WTC11 (cell line): Measurements from ENCODE around the gene KDM4C. TPM values are rescaled to one million over a fixed set of nuclear protein-coding genes. Genes with fewer than 3 reads are reported as not detected.

Source experiments
- ATAC-seq: fragments of 200-7000 bp; cut with Tn5 transposase; 2 replicates; pipeline ENCODE4 v1.10.0; 2021; ENCODE audit warnings: mild to moderate bottlenecking, moderate library complexity
- CTCF ChIA-PET: fragments of 300-600 bp; sonication (Branson Sonifier 250); formaldehyde crosslinking; loops from one replicate; lab custom pipeline; 2021; ENCODE audit warnings: antibody characterized with exemption; lab: Charles Lee
- POLR2A ChIA-PET: fragments of 350-600 bp; sonication (Branson Sonifier 250); formaldehyde crosslinking; loops from one replicate; lab custom pipeline; 2021; ENCODE audit warnings: antibody characterized with exemption; lab: Charles Lee
- DNase-seq: peaks from one replicate; pipeline ENCODE4 v3.0.0; 2021; ENCODE audit warnings: low spot score
- H3K27ac Mint-ChIP-seq: 2 replicates; pipeline ENCODE4 v1.8.0; 2021; ENCODE audit warnings: mixed read lengths
- H3K27me3 Mint-ChIP-seq: 2 replicates; pipeline ENCODE4 v1.8.0; 2021; ENCODE audit warnings: low read depth, mild to moderate bottlenecking, moderate library complexity, mixed read lengths
- H3K36me3 Mint-ChIP-seq: 2 replicates; pipeline ENCODE4 v1.8.0; 2021; ENCODE audit warnings: mixed read lengths
- H3K4me1 Mint-ChIP-seq: 2 replicates; pipeline ENCODE4 v1.8.0; 2022; ENCODE audit warnings: mixed read lengths
- H3K4me3 Mint-ChIP-seq: 2 replicates; pipeline ENCODE4 v1.8.0; 2021; ENCODE audit warnings: mild to moderate bottlenecking, moderate library complexity, mixed read lengths
- H3K9me3 Mint-ChIP-seq: 2 replicates; pipeline ENCODE4 v1.8.0; 2021; ENCODE audit warnings: mixed read lengths
- CBFB ChIP-seq: sonication (generic); formaldehyde crosslinking; IDR thresholded peaks from 2 replicates; pipeline ENCODE4 v1.8.1; 2022; ENCODE audit warnings: mild to moderate bottlenecking, low read depth, missing genetic modification reagents
- FOXP1 ChIP-seq: sonication (generic); formaldehyde crosslinking; IDR thresholded peaks from 2 replicates; pipeline ENCODE4 v1.8.0; 2022; ENCODE audit warnings: missing genetic modification reagents, mild to moderate bottlenecking, moderate library complexity, borderline replicate concordance
- JAZF1 ChIP-seq: fragments of 250-450 bp; sonication (Bioruptor Pico); IDR thresholded peaks from 2 replicates; pipeline ENCODE4 v1.9.0; 2021; ENCODE audit warnings: moderate library complexity, mild to moderate bottlenecking, inconsistent platforms
- OVOL2 ChIP-seq: fragments of 250-450 bp; sonication (Bioruptor Pico); IDR thresholded peaks from 2 replicates; pipeline ENCODE4 v1.9.0; 2021; ENCODE audit warnings: mild to moderate bottlenecking, borderline replicate concordance
- SMAD4 ChIP-seq: sonication (generic); formaldehyde crosslinking; IDR thresholded peaks from 2 replicates; pipeline ENCODE4 v1.8.0; 2022; ENCODE audit warnings: mild to moderate bottlenecking, missing genetic modification reagents
- ZNF219 ChIP-seq: sonication (generic); formaldehyde crosslinking; IDR thresholded peaks from 2 replicates; pipeline ENCODE4 v1.8.0; 2023; ENCODE audit warnings: missing genetic modification reagents, mild to moderate bottlenecking, borderline replicate concordance
- ZNF317 ChIP-seq: sonication (generic); formaldehyde crosslinking; IDR thresholded peaks from 2 replicates; pipeline ENCODE4 v1.8.1; 2023; ENCODE audit warnings: low read depth, mild to moderate bottlenecking, moderate library complexity, missing genetic modification reagents, borderline replicate concordance
- total RNA-seq: library from RNA; stranded (reverse); gene quantifications from 3 replicates; pipeline ENCODE4 v1.2.3, GENCODE V29; 2021
- TF ChIP-seq, protein P1 (sequence below): sonication (generic); formaldehyde crosslinking; IDR thresholded peaks from 2 replicates; pipeline ENCODE4 v1.8.0; 2023; ENCODE audit warnings: missing genetic modification reagents
- TF ChIP-seq, protein P2 (sequence below): sonication (generic); formaldehyde crosslinking; IDR thresholded peaks from 2 replicates; pipeline ENCODE4 v1.8.0; 2023; ENCODE audit warnings: missing genetic modification reagents, mild to moderate bottlenecking, borderline replicate concordance
- TF ChIP-seq, protein P3 (sequence below): sonication (generic); formaldehyde crosslinking; IDR thresholded peaks from 2 replicates; pipeline ENCODE4 v1.8.1; 2023; ENCODE audit warnings: mild to moderate bottlenecking, missing genetic modification reagents
- TF ChIP-seq, protein P4 (sequence below): sonication (generic); formaldehyde crosslinking; IDR thresholded peaks from 2 replicates; pipeline ENCODE4 v1.8.1; 2023; ENCODE audit warnings: mild to moderate bottlenecking, missing genetic modification reagents, borderline replicate concordance
- TF ChIP-seq, protein P5 (sequence below): sonication (generic); formaldehyde crosslinking; IDR thresholded peaks from 2 replicates; pipeline ENCODE4 v1.8.1; 2022; ENCODE audit warnings: missing genetic modification reagents, borderline replicate concordance
- TF ChIP-seq, protein P6 (sequence below): sonication (generic); formaldehyde crosslinking; IDR thresholded peaks from 2 replicates; pipeline ENCODE4 v1.8.0; 2022; ENCODE audit warnings: mild to moderate bottlenecking, missing genetic modification reagents

The KDM4C gene
- total RNA-seq, 1 experiment from 2014 or later = 29.2 TPM

DNA sequence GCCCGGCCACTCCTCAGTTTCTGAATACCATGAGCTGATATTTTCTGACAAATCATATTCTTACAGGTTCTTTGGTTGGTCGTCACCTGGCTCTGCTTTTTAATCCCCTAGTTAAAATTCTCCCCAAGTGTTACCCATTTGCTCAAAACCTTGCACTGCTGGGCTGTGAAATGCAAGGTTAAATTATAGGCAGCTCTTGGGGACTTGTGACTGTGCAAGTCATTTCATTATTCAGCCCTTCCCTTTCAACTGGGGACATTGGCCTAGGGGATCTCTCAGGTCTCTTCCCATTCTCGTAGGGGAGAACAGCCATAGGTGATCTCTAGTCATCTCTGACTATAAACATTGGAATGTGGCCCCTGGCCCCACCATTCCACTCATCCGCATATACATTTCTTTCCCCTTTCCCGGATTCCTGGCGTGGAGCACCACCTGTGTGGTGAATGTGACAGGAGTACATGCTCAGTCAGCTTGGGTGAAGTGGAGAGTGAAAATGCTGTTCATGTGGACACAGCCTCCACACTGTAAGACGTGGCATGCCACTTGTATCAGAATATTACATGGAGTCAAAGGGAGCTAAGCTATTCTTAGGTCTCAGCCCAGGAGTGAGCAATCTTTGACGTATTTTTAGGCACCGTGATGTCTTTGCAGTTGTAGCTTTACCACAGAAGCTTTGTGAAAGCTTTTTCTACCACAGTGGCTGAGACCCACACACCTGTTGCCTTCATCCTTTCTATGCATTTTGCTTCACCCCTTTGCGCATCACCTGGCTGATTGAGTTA lies 386.7 kb downstream of the KDM4C start:
- Mint-ChIP-seq H3K36me3 (peaks cover 3% of the 10 kb centered on the region; the same call in 1 of the 2 replicates), H3K9me3 (no peaks in the 10 kb centered on the region), H3K27me3 (no peaks in the 10 kb centered on the region), H3K4me3 (no peak overlapping the region), H3K27ac (peak overlapping the region; percentile 92), H3K4me1 (peaks cover 12% of the 10 kb centered on the region)
- CTCF ChIA-PET = interaction anchor here (0.8 to 1.9 kb wide), 4 partner anchors 9 to 115 kb away, joined by 3 to 8 read pairs (median 4); no protein-coding TSS in a partner anchor
- TF ChIP-seq, protein P1, sequence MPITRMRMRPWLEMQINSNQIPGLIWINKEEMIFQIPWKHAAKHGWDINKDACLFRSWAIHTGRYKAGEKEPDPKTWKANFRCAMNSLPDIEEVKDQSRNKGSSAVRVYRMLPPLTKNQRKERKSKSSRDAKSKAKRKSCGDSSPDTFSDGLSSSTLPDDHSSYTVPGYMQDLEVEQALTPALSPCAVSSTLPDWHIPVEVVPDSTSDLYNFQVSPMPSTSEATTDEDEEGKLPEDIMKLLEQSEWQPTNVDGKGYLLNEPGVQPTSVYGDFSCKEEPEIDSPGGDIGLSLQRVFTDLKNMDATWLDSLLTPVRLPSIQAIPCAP (CRISPR knock-in tag) = no peak
- TF ChIP-seq SMAD4 (CRISPR knock-in tag) (no peak), FOXP1 (no peak), JAZF1 (CRISPR knock-in tag) (no peak), ZNF317 (CRISPR knock-in tag) (no peak), ZNF219 (no peak), OVOL2 (CRISPR knock-in tag) (no peak), CBFB (no peak)
- TF ChIP-seq, protein P2, sequence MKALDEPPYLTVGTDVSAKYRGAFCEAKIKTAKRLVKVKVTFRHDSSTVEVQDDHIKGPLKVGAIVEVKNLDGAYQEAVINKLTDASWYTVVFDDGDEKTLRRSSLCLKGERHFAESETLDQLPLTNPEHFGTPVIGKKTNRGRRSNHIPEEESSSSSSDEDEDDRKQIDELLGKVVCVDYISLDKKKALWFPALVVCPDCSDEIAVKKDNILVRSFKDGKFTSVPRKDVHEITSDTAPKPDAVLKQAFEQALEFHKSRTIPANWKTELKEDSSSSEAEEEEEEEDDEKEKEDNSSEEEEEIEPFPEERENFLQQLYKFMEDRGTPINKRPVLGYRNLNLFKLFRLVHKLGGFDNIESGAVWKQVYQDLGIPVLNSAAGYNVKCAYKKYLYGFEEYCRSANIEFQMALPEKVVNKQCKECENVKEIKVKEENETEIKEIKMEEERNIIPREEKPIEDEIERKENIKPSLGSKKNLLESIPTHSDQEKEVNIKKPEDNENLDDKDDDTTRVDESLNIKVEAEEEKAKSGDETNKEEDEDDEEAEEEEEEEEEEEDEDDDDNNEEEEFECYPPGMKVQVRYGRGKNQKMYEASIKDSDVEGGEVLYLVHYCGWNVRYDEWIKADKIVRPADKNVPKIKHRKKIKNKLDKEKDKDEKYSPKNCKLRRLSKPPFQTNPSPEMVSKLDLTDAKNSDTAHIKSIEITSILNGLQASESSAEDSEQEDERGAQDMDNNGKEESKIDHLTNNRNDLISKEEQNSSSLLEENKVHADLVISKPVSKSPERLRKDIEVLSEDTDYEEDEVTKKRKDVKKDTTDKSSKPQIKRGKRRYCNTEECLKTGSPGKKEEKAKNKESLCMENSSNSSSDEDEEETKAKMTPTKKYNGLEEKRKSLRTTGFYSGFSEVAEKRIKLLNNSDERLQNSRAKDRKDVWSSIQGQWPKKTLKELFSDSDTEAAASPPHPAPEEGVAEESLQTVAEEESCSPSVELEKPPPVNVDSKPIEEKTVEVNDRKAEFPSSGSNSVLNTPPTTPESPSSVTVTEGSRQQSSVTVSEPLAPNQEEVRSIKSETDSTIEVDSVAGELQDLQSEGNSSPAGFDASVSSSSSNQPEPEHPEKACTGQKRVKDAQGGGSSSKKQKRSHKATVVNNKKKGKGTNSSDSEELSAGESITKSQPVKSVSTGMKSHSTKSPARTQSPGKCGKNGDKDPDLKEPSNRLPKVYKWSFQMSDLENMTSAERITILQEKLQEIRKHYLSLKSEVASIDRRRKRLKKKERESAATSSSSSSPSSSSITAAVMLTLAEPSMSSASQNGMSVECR (CRISPR knock-in tag) = no peak
- TF ChIP-seq, protein P3, sequence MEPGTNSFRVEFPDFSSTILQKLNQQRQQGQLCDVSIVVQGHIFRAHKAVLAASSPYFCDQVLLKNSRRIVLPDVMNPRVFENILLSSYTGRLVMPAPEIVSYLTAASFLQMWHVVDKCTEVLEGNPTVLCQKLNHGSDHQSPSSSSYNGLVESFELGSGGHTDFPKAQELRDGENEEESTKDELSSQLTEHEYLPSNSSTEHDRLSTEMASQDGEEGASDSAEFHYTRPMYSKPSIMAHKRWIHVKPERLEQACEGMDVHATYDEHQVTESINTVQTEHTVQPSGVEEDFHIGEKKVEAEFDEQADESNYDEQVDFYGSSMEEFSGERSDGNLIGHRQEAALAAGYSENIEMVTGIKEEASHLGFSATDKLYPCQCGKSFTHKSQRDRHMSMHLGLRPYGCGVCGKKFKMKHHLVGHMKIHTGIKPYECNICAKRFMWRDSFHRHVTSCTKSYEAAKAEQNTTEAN (CRISPR knock-in tag) = no peak
- TF ChIP-seq, protein P4, sequence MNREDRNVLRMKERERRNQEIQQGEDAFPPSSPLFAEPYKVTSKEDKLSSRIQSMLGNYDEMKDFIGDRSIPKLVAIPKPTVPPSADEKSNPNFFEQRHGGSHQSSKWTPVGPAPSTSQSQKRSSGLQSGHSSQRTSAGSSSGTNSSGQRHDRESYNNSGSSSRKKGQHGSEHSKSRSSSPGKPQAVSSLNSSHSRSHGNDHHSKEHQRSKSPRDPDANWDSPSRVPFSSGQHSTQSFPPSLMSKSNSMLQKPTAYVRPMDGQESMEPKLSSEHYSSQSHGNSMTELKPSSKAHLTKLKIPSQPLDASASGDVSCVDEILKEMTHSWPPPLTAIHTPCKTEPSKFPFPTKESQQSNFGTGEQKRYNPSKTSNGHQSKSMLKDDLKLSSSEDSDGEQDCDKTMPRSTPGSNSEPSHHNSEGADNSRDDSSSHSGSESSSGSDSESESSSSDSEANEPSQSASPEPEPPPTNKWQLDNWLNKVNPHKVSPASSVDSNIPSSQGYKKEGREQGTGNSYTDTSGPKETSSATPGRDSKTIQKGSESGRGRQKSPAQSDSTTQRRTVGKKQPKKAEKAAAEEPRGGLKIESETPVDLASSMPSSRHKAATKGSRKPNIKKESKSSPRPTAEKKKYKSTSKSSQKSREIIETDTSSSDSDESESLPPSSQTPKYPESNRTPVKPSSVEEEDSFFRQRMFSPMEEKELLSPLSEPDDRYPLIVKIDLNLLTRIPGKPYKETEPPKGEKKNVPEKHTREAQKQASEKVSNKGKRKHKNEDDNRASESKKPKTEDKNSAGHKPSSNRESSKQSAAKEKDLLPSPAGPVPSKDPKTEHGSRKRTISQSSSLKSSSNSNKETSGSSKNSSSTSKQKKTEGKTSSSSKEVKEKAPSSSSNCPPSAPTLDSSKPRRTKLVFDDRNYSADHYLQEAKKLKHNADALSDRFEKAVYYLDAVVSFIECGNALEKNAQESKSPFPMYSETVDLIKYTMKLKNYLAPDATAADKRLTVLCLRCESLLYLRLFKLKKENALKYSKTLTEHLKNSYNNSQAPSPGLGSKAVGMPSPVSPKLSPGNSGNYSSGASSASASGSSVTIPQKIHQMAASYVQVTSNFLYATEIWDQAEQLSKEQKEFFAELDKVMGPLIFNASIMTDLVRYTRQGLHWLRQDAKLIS (CRISPR knock-in tag) = no peak
- TF ChIP-seq, protein P5, sequence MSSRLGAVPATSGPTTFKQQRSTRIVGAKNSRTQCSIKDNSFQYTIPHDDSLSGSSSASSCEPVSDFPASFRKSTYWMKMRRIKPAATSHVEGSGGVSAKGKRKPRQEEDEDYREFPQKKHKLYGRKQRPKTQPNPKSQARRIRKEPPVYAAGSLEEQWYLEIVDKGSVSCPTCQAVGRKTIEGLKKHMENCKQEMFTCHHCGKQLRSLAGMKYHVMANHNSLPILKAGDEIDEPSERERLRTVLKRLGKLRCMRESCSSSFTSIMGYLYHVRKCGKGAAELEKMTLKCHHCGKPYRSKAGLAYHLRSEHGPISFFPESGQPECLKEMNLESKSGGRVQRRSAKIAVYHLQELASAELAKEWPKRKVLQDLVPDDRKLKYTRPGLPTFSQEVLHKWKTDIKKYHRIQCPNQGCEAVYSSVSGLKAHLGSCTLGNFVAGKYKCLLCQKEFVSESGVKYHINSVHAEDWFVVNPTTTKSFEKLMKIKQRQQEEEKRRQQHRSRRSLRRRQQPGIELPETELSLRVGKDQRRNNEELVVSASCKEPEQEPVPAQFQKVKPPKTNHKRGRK (CRISPR knock-in tag) = no peak
- TF ChIP-seq, protein P6, sequence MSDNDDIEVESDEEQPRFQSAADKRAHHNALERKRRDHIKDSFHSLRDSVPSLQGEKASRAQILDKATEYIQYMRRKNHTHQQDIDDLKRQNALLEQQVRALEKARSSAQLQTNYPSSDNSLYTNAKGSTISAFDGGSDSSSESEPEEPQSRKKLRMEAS (CRISPR knock-in tag) = no peak
- peak; percentile 17 for ATAC-seq
- DNase-seq = no peak
- POLR2A ChIA-PET = interaction anchor here (0.6 kb wide), 1 partner anchor 89 kb away, joined by 4 read pairs; no protein-coding TSS in a partner anchor
